ENCODE measurements around the gene DISP2.
A peak's percentile ranks its signal among the peaks of the same experiment; 100 is the strongest.

The DISP2 gene, protein sequence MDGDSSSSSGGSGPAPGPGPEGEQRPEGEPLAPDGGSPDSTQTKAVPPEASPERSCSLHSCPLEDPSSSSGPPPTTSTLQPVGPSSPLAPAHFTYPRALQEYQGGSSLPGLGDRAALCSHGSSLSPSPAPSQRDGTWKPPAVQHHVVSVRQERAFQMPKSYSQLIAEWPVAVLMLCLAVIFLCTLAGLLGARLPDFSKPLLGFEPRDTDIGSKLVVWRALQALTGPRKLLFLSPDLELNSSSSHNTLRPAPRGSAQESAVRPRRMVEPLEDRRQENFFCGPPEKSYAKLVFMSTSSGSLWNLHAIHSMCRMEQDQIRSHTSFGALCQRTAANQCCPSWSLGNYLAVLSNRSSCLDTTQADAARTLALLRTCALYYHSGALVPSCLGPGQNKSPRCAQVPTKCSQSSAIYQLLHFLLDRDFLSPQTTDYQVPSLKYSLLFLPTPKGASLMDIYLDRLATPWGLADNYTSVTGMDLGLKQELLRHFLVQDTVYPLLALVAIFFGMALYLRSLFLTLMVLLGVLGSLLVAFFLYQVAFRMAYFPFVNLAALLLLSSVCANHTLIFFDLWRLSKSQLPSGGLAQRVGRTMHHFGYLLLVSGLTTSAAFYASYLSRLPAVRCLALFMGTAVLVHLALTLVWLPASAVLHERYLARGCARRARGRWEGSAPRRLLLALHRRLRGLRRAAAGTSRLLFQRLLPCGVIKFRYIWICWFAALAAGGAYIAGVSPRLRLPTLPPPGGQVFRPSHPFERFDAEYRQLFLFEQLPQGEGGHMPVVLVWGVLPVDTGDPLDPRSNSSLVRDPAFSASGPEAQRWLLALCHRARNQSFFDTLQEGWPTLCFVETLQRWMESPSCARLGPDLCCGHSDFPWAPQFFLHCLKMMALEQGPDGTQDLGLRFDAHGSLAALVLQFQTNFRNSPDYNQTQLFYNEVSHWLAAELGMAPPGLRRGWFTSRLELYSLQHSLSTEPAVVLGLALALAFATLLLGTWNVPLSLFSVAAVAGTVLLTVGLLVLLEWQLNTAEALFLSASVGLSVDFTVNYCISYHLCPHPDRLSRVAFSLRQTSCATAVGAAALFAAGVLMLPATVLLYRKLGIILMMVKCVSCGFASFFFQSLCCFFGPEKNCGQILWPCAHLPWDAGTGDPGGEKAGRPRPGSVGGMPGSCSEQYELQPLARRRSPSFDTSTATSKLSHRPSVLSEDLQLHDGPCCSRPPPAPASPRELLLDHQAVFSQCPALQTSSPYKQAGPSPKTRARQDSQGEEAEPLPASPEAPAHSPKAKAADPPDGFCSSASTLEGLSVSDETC (N-terminal part only)

DNA sequence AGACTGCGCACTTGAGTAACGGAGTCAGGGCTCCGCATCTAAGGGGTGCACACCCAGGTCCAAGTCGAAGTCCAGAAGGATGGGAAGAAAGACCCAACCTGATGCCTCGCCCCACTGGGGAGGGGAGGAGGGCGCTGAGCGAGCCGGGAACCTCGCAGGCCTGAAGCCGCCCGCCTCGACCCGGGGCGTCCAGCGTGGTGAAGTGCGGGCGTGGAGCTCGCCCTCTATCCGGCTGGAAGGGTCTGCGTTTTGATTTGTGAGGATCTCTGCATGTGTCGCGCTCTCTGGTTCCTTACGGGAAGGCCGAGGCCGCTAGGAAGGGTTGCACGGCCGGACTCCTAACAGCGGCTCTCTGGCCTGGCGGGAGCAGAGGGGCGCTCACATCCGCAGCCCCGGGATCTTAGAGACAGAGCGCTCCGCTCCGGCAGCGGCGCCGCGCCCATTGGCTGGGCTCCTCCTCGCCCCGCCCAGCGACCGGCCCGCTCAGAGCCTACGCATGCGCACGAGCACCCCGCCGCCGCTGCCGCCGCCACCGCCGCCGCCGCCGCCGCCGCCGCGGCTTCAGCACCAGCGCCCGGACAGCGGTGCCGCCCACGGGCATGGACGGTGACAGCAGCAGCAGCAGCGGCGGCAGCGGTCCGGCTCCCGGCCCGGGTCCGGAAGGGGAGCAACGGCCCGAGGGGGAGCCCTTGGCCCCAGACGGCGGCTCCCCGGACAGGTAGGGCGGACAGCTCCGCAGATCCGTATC lies at the start of gene DISP2:
Gene DISP2 (plus strand): TSS at position 497 of the 748 bp plus-strand sequence. CDS start 103 bp downstream, at position 600.
- DNase-seq, result peak; percentile 91

DNA sequence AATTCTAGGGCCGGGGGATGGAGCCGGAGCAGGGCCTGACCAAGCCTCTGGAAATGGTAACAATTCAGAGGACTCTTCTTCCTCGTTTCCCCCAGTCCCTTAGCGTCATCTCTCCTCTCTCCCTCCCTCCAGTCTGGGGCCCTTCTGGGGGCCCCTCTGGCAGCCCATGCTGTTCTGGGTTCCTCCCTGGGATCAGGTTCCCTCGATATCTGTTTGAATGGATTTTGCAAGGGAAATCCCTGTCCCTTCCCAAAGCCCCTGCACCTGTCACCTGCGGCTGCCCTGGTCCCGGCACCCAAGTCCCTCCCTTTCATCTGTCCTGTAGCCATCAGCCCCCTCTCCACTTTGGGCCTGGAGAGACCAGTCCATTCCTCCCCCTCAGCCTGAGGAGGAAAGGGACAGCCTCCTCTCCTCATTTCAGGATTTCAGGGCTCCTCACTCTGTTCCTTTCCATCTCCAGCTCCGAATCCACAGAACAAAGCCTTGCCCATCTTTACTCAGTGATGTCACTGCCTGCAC lies 48.6 kb upstream of the DISP2 start:
- no peak for DNase-seq

DNA sequence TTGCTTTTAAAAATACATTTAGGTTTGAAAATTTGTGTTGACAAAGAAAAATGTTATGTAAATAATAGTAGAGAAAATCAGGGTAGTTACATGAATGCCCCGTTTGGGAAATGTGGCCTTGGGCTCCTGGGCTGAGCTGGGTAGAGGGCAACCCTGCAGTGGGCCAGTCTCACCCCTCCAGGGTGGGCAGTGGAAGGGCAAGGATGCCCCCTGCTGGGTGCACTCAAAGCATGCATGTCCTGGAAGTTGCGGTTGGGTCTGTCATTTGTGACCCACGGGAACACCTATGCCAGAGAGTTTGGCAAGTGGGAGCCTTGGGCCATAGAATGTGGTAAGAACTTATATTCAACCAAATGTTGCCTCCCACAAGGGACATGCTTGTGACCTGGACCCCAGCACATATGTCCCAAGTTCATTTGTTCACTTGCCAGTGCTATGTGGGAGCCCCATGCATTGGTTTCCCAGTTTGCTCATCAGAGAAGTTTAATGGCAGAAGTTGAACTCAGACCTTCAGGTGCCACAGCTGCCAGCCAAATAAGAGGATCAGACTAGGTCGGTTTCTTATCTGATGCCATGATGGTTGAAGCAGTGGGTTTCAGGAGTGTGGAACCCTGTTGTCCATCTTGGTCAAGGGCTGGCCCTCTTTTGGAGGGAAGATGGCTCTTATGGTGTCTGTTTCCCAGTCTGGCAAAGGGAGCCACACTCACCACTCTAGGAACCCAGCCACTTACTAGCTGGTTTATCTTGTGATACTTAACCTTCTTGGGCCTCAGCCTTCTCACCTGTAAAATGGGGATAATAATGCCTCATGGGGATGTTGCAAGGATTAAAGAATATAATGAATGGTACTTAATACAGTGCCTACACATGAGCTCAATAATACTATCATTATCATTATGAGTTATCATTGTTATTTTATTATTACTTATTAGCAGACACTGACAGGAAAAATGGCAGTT lies 47.7 kb upstream of the DISP2 start:
- DNase-seq, result peak; percentile 73

DNA sequence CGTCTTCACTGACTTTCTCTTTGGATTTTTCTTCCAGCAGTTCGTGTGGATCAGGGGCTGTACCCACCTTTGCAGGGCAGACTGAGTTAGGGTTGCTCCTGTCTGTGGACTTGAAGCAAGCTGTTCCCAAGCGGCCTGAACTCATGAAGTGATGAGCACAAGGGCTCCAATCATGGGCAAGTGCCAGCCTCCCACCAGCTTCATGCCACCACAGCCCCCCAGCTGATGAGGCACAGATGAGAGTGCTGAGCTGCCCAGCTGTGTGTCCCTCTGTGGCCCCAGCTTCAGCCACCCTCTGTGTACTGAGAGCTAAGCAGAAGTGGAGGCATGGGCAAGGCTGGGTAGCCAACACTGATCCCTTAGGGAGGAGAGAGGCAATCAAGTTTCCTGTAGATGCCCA lies 47.0 kb upstream of the DISP2 start:
- no peak for DNase-seq

DNA sequence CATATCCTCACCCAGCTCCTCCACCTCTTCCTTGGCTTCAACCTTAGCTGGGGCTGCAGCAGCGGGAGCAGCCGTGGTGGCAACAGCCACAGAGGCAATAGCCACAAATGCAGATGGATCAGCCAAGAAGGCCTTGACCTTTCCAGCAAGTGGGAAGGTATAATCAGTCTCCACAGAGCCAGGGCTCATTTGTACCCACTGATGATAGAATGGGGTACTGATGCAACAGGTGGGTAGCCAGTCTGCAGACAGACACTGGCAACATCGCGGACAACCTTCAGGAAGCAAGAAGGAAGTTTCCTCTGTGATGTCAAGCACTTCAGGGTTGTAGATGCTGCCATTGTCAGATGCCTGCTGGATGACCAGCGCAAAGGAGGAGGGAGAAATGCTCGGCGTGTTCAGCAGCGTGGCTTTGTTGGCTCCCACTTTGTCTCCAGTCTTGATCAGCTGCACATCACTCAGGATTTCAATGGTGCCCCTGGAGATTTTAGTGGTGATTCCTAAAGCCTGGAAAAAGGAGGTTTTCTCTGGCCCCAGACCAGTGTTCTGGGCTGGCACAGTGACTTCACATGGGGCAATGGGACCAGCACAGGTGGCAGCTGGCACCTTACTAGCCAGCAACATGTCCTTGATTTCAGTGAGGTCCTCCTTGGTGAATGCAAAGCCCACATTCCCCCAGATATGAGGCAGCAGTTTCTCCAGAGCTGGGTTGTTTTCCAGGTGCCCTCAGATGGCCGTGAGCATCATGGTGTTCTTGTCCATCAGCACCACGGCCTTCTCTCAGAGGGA lies 45.5 kb upstream of the DISP2 start:
- no peak for DNase-seq

DNA sequence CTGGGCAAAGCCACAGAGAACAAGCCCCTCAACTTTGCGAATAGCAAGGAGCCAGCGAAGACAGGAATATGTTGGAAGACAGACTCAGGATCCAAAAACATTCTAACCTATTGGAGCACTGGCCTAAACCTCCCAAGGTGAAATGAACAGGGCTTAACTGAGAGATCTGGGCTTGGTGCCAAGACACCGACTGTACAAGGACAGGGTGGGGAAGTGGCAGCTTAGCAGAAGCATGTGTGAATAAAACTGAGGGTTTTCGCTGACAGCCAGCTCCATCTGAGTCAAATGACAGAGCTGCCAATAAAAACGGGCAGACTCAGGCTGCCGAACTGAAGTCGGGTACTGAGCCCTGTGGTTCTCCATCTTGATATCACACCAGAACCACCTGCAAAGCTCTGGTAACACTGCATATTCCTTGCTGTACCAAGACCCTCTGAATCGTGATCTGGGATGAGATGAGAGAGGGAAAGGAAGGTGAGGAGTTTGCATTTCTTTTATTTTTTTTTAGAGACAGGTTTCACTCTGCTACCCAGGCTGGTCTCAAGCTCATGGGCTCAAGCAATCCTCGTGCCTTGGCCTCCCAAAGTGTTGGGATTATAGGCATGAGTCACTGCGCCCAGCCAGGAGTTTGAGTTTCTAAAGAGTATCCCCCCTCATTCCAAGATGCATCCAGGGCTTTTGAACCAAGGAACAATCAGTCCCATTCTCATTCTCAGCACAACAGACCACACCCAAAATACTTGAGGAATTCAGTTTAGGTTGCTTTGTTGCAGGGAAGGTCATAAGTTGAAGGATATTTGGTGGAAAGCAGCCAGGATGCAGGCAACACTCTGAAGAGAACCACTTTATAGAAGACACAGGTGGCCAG lies 44.3 kb upstream of the DISP2 start:
- DNase-seq, result peak; percentile 7

DNA sequence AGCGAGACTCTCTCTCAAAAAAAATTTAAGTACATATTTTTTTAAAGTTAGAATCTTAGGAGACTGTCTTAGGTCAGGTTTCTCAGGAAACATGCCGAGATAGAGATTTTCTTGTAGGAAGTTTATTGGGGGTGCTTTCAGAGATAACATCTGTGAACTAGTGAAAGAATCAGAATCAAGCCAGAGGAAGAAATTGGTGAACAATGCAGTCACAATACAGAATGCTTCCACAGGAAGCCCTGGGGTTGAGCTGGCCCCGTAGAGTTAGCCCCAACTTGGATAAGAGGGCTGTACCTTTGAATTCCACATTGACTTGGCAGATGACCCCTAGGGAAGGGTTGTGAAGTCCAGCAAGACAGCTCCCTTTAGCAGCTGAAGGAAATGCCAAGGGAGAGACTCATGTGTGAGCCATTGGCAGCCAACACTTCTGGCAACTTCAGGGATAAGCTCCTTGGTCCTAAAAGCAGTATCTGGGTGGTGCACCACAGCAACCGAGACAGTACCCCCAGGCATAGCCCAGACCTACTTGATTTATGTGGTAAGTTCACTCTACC lies 43.2 kb upstream of the DISP2 start:
- DNase-seq, result no peak

DNA sequence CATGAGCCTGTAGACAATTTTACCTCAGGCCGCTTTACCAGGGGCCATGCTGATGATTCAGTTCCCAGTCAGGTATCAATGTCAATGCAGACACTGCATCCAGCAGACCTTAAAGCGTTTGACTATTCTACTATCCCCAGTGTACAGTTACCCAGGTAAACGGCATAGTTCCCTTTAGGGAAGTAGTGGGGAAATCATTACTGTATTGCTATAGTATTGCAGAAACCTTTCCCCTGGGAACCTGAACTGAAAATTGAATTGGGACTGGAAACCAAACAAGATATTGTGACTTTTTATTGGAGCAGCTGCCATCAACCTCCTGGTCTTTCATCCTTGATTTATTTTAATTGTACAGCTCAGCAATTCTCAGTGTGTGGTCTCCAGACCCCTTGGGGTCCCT lies 41.1 kb upstream of the DISP2 start:
- no peak for DNase-seq

DNA sequence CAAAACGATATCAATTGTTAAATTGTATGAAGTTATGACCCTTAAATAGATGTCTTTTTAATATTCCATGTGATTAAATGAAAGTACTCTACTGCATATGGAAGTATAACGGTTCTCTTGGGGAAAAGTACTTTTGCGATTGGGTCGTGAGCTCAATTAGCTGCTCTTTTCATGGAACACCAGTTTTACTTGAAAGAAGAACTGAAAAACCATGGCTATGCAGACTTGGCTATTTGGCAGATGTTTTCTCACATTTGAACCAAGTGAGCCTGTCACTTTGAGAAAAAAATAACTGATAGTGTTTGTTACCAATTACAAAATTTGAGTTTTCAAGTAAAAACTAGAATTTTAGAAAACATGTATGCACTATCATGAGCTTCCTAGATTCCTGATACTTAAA lies 40.4 kb upstream of the DISP2 start:
- no peak for DNase-seq

DNA sequence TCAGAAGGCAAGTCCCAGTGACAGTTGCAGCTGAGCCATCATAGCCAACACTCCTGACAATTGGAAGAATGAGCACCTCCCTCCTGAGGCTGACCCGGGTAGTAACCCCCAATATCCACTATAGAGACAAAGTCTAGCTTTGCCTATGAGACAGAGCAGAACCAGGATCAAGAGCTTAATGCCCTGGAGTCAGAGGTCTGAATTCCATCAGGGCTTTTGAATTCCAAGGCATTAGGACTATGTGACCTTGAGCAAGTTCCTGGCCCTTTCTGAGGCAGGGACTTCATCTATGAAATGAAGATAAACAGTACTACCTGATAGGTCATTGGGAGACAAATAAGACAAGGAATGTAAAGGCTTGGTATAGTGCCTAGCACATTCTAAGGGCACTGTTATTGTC lies 37.6 kb upstream of the DISP2 start:
- DNase-seq, result no peak

DNA sequence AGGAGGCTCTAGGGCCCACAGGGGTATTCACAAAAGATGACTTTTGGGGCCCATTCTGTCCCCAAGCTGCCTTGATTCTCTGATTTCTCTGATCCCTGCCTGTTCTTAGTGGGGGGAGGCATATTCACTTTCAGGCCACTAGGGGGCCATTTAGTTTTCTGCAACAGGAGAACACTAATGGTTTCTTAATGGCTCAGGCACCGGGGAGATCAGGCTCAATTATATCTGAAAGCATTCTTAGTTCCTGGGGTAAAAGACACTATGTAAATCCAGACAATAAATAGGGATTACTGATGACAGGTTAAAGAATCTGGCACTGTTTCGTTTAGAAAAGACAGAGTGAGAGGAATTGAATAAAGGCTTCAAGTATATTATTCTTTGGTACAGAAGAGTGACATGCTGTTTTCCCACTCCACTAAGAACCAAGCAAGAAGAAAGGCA lies 37.1 kb upstream of the DISP2 start:
- DNase-seq, result peak; percentile 76

DNA sequence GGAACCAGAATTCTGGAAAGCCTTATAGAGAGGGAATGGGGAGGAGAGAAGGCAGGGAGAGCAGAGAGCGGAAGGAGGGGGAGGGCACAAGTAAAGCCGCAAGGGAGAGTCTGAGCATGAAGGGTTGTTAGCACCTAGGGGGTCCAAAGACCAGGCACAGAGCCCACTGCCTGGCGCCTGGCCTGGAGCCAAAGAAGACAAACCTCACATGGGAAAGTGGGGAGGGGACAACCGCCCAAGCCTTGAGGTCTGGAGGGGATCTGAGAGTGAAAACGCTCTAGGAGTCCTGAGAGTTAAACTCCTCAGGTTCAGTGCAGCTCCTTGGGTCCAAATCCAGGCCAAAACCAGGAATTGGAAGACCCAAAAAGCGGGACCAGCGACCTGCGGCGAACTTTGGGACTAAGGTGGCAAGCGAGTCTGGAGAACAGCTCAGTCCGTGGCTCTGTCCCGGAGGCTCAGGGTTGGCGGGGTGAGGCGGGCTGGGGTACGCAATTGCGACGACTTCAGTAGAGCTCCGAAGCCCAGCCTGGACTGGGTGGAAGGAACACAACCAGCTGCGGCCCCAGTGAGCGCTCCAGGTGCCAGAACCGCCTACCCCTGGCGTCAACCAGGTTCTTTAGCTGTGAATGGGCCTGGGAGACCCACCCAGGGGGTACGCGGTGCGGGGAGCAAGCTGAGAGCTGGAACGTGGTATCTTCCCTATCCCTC lies 35.3 kb upstream of the DISP2 start:
- DNase-seq, result no peak

DNA sequence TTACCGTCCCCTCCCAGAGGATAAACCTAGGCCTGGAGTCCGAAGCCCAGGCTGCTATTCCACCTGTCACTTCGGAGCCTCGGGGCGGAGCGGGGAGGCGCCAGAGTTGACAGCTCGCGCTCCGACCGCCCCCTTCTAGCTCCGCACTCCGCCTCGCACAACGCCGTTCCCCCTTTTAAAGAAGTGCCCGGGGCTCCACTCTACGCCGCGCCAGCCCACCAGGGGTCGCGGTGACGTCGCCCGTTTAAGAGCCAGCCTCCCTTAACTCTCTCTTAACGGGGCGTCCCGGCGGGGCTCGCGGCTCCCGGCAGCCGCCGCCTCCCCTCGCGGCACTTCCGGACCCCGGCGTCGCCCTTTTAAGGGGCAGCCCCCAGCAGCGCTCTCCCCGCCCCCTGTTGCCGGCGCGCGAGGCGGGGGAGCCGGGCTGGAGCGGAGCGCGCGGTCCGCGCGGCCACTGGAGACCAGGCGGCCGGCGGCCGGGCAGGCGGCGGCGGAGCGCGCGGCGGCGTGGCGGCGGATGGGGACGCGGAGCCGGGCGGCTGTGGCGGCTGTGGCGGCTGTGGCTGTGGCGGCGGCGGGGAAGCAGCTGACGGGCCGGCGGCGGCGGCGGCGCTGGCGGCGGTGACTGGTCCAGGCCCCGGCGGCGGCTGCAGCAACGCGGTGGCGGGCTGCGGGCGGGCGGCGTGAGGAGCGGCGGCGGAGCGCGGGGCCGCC lies 34.6 kb upstream of the DISP2 start, which contains the start of gene INAFM2:
Gene INAFM2 (plus strand): TSS at position 454 of the 714 bp plus-strand sequence. CDS start 364 bp downstream, outside the sequence.
- DNase-seq, result peak; percentile 91

DNA sequence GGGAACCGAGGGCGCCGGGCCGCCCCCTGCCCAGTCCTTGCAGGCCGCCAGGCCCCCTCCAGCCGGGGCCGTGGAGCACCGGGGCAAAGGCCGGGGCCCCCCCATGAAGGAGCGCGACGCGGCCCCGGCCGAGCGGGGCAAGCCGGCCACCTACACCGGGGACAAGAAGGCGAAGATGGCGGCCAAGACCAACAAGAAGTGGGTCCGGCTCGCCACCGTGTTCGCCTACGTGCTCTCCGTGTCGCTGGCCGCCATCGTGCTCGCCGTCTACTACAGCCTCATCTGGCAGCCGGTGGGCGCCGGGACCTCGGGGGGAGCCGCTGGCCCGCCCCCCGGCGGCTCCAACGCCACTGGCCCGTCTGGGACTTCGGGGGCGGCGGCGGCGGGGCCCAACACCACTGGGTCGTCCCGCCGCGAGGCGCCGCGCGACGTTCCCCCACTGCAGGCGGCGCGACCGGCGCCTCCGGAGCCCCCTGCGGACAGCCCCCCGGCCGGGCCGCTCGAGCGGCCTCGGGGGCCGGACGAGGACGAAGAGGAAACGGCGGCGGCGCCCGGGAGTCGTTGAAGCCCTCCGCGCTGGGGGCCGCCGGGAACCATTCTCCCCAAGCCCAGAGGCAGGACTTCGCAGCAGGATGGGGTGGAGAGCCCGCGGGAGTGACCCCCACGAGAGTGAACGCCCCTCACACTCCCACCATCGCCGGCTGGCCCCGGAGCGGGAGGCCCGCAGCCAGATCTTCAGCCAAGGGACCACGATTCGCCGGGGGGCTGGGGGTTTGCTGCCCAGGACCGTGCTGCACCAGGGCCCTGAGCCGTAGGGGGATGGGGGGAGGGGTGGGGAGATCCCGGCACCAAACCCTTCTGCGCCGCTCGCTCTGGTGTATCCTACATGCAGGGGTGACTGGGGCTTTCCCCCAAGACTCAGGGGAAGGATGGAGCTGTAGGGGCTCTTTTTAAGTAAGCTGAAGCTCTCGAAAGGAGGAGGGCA lies 33.8 kb upstream of the DISP2 start:
- DNase-seq, result peak; percentile 26

DNA sequence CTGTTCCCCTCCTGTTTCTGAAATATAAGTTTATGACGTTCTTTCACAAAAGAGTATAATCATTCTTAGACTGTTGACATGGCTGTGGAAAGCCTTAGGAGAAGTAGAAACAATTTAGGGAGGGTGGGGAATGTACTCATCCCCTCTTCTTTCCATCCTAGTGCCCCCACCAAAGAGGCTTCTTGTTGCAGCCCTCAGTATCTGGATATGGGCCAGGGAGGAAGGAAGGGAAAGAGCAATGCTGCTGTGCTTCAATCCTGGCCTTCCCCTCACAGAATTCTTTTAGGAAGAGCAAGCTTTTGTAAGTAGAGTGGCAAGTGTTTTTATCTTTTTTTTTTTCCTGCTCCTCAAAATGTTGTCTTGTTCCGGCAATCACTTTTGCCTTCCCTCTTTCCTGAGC lies 32.8 kb upstream of the DISP2 start:
- DNase-seq, result no peak

DNA sequence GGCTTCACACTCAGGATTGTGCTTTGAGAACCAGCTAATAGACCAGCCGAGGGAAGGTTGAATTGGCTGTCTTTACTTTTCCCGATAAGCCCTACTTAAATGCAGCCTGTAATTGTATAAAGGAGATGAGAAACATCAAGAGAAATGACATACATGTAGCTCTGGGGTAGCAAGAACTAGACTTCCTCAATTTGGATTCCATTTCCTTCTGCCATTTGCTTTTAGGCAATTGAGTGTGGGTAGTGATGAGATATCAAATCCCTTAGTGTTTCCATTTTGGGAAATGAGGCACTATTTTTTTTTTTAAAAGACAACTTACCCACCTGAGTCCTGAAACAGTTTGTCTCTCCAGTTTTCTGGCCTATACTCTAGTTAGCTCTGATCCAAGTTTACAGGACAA lies 32.3 kb upstream of the DISP2 start:
- no peak for DNase-seq
